ENCODE results near the gene PSMB7. TPM values are rescaled to one million over a fixed set of nuclear protein-coding genes. Genes with fewer than 3 reads are reported as not detected.

Gene PSMB7
- total RNA-seq, 2 experiments from 2014 or later: 120 to 121 TPM

GRCh38 chr9:124335320-124335707, 79.9 kb downstream of the PSMB7 start:
- no peak overlapping the region for H3K27ac Mint-ChIP-seq
- CTCF ChIA-PET: no interaction called here

GRCh38 chr9:124334568-124335319, 80.5 kb downstream of the PSMB7 start:
- H3K36me3 Mint-ChIP-seq (ENCODE audit: low read depth): no peaks in the 10 kb centered on the region
- no peak overlapping the region for H3K4me3 Mint-ChIP-seq
- ChIA-PET POLR2A (no interaction called here), CTCF (no interaction called here)
- H3K27ac Mint-ChIP-seq: no peak overlapping the region
- no peaks in the 10 kb centered on the region for H3K27me3 Mint-ChIP-seq
- no peaks in the 10 kb centered on the region for H3K9me3 Mint-ChIP-seq
- no peak for DNase-seq
- no peaks in the 10 kb centered on the region for H3K4me1 Mint-ChIP-seq

More at GRCh38 chr9:124335320-124335707, 79.9 kb downstream of the PSMB7 start:
- Mint-ChIP-seq H3K4me1 (no peaks in the 10 kb centered on the region), H3K27me3 (no peaks in the 10 kb centered on the region), H3K4me3 (no peak overlapping the region), H3K36me3 (ENCODE audit: low read depth) (no peaks in the 10 kb centered on the region), H3K9me3 (no peaks in the 10 kb centered on the region)
- POLR2A ChIA-PET: no interaction called here
- DNase-seq: no peak

- Mint-ChIP-seq H3K4me1 (no peaks in the 10 kb centered on the region), H3K27me3 (no peaks in the 10 kb centered on the region), H3K9me3 (no peaks in the 10 kb centered on the region), H3K4me3 (no peak overlapping the region), H3K27ac (no peak overlapping the region), H3K36me3 (ENCODE audit: low read depth) (no peaks in the 10 kb centered on the region)
- CTCF ChIA-PET: no interaction called here
- POLR2A ChIA-PET: no interaction called here
- DNase-seq: no peak
Measured at GRCh38 chr9:124333203-124333579, 82.1 kb downstream of the PSMB7 start.

GRCh38 chr9:124332361-124333202, 82.7 kb downstream of the PSMB7 start:
- CTCF ChIA-PET: interaction anchor here (0.6 kb wide), 1 partner anchor 63 kb away, joined by 3 read pairs; no protein-coding TSS in a partner anchor
- H3K27me3 Mint-ChIP-seq: no peaks in the 10 kb centered on the region
- POLR2A ChIA-PET: no interaction called here

GRCh38 chr9:124331580-124331979, 83.7 kb downstream of the PSMB7 start:
- POLR2A ChIA-PET: no interaction called here
- Mint-ChIP-seq H3K4me3 (no peak overlapping the region), H3K27ac (no peak overlapping the region), H3K27me3 (no peaks in the 10 kb centered on the region), H3K4me1 (no peaks in the 10 kb centered on the region), H3K36me3 (ENCODE audit: low read depth) (no peaks in the 10 kb centered on the region), H3K9me3 (no peaks in the 10 kb centered on the region)
- CTCF ChIA-PET: no interaction called here
- no peak for DNase-seq

More at GRCh38 chr9:124332361-124333202, 82.7 kb downstream of the PSMB7 start:
- Mint-ChIP-seq H3K27ac (no peak overlapping the region), H3K4me1 (no peaks in the 10 kb centered on the region), H3K9me3 (no peaks in the 10 kb centered on the region), H3K36me3 (ENCODE audit: low read depth) (no peaks in the 10 kb centered on the region), H3K4me3 (no peak overlapping the region)
- DNase-seq: no peak

- Mint-ChIP-seq H3K27me3 (no peaks in the 10 kb centered on the region), H3K9me3 (no peaks in the 10 kb centered on the region), H3K36me3 (ENCODE audit: low read depth) (no peaks in the 10 kb centered on the region), H3K27ac (no peak overlapping the region), H3K4me3 (no peak overlapping the region), H3K4me1 (no peaks in the 10 kb centered on the region)
- DNase-seq: no peak
- CTCF ChIA-PET: interaction anchor here (1.0 kb wide), 1 partner anchor 30 kb away, joined by 3 read pairs; no protein-coding TSS in a partner anchor
- POLR2A ChIA-PET: no interaction called here
Measured at GRCh38 chr9:124330011-124330697, 85.1 kb downstream of the PSMB7 start.

- H3K36me3 Mint-ChIP-seq (ENCODE audit: low read depth): no peaks in the 10 kb centered on the region
- no peaks in the 10 kb centered on the region for H3K27me3 Mint-ChIP-seq
- no peaks in the 10 kb centered on the region for H3K9me3 Mint-ChIP-seq
- H3K27ac Mint-ChIP-seq: no peak overlapping the region
- ChIA-PET POLR2A (no interaction called here), CTCF (interaction anchor here (1.0 kb wide), 1 partner anchor 29 kb away, joined by 3 read pairs; no protein-coding TSS in a partner anchor)
- H3K4me1 Mint-ChIP-seq: no peaks in the 10 kb centered on the region
- no peak for DNase-seq
- H3K4me3 Mint-ChIP-seq: no peak overlapping the region
Measured at GRCh38 chr9:124329206-124329792, 85.9 kb downstream of the PSMB7 start.

GRCh38 chr9:124328285-124328684, 87.0 kb downstream of the PSMB7 start:
- no peak overlapping the region for H3K4me3 Mint-ChIP-seq
- POLR2A ChIA-PET: no interaction called here
- H3K9me3 Mint-ChIP-seq: no peaks in the 10 kb centered on the region

GRCh38 chr9:124327491-124327890, 87.8 kb downstream of the PSMB7 start:
- Mint-ChIP-seq H3K27ac (no peak overlapping the region), H3K4me3 (no peak overlapping the region), H3K27me3 (no peaks in the 10 kb centered on the region), H3K9me3 (no peaks in the 10 kb centered on the region), H3K4me1 (no peaks in the 10 kb centered on the region), H3K36me3 (ENCODE audit: low read depth) (no peaks in the 10 kb centered on the region)
- DNase-seq: no peak
- ChIA-PET CTCF (no interaction called here), POLR2A (no interaction called here)

More at GRCh38 chr9:124328285-124328684, 87.0 kb downstream of the PSMB7 start:
- CTCF ChIA-PET: no interaction called here
- Mint-ChIP-seq H3K27ac (no peak overlapping the region), H3K36me3 (ENCODE audit: low read depth) (no peaks in the 10 kb centered on the region), H3K4me1 (no peaks in the 10 kb centered on the region), H3K27me3 (no peaks in the 10 kb centered on the region)
- no peak for DNase-seq

GRCh38 chr9:124326378-124326777, 88.9 kb downstream of the PSMB7 start:
- Mint-ChIP-seq H3K36me3 (ENCODE audit: low read depth) (no peaks in the 10 kb centered on the region), H3K9me3 (no peaks in the 10 kb centered on the region), H3K27me3 (no peaks in the 10 kb centered on the region), H3K27ac (no peak overlapping the region), H3K4me3 (no peak overlapping the region), H3K4me1 (no peaks in the 10 kb centered on the region)
- ChIA-PET POLR2A (no interaction called here), CTCF (no interaction called here)
- DNase-seq: no peak

- Mint-ChIP-seq H3K36me3 (ENCODE audit: low read depth) (no peaks in the 10 kb centered on the region), H3K27me3 (no peaks in the 10 kb centered on the region), H3K4me3 (no peak overlapping the region), H3K4me1 (no peaks in the 10 kb centered on the region), H3K9me3 (no peaks in the 10 kb centered on the region), H3K27ac (no peak overlapping the region)
- no peak for DNase-seq
- ChIA-PET CTCF (interaction anchor here (1.7 kb wide), 1 partner anchor 13 kb away, joined by 6 read pairs; no protein-coding TSS in a partner anchor), POLR2A (no interaction called here)
Measured at GRCh38 chr9:124325816-124326215, 89.4 kb downstream of the PSMB7 start.

- DNase-seq: no peak
- H3K4me3 Mint-ChIP-seq: no peak overlapping the region
- H3K27me3 Mint-ChIP-seq: no peaks in the 10 kb centered on the region
- no peak overlapping the region for H3K27ac Mint-ChIP-seq
- CTCF ChIA-PET: interaction anchor here (1.1 to 1.7 kb wide), 2 partner anchors 18 to 25 kb away, joined by 3 to 4 read pairs; no protein-coding TSS in a partner anchor
- peaks cover 2% of the 10 kb centered on the region for H3K4me1 Mint-ChIP-seq
- POLR2A ChIA-PET: no interaction called here
- H3K9me3 Mint-ChIP-seq: no peaks in the 10 kb centered on the region
- H3K36me3 Mint-ChIP-seq (ENCODE audit: low read depth): no peaks in the 10 kb centered on the region
Measured at GRCh38 chr9:124323904-124324303, 91.3 kb downstream of the PSMB7 start.

Measured in activated CD4-positive, alpha-beta T cell treated with anti-CD3 and anti-CD28 coated beads, Interleukin-2, amount 10 ng/mL, durations not matched to agents 7 days and 5 days (primary cell).